ENCODE data around the gene LRPPRC.

The LRPPRC gene

DNA sequence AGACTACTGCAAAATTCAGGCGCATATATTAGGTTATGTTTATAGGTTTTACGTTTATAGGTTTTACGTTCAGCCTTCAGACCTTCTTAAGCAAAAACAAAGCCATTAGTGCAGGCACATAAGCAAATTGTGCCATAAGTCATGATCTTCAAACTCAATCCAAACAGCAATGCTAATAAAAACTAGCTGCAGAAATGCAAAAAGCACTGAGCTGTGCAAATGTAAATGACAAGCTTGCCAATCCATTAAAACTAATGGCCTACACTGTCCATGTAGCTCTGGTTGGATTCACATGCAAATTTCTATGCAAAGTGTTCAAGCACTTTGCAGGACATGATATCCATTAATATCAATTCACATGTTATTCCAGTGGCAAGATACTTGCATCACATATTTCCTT, 50.9 kb downstream of the LRPPRC start:
- Mint-ChIP-seq H3K36me3 (ENCODE audit: low read depth) (peaks cover 56% of the 10 kb centered on the region), H3K27me3 (ENCODE audit: low read depth, poor library complexity) (no peaks in the 10 kb centered on the region), H3K27ac (no peak overlapping the region), H3K4me1 (no peaks in the 10 kb centered on the region), H3K4me3 (no peak overlapping the region), H3K9me3 (no peaks in the 10 kb centered on the region)
- TF ChIP-seq CTCF (IDR thresholded peaks at IDR 0.05) = no peak
- DNase-seq = no peak

DNA sequence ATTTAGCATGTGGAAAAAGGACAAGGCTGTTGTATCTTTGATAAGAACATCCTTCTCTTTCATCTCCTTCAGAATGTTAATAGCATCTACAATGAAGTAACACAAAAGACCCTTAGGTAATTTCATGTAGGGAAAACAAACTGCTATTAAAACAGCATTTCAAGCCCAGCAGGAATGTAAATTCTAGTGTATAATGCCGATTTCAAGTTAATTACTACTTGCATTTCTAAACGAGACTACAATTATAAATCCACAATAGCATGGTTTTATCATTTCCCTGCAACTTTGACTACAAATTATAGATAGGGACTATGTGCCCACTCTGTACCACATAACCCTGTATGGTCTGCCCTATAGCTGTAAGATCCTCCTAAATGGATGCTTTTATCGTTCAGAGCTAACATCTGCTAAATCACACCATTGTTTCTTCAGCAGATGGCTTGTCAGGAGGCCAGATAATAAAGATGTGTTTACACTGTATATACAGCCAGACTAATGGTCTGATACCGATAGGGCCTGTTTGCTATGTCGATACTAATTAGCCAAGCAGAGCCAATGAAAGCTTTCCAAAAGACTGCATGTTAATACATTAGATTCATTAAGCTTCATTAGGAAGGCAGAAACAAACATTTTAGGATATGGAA, 51.9 kb downstream of the LRPPRC start:
- DNase-seq = no peak
- H3K27me3 Mint-ChIP-seq (ENCODE audit: low read depth, poor library complexity) = no peaks in the 10 kb centered on the region
- no peaks in the 10 kb centered on the region for H3K9me3 Mint-ChIP-seq
- H3K4me3 Mint-ChIP-seq = no peak overlapping the region
- H3K36me3 Mint-ChIP-seq (ENCODE audit: low read depth) = peaks cover 56% of the 10 kb centered on the region
- TF ChIP-seq CTCF (IDR thresholded peaks at IDR 0.05) = no peak
- no peak overlapping the region for H3K27ac Mint-ChIP-seq
- H3K4me1 Mint-ChIP-seq = no peaks in the 10 kb centered on the region

DNA sequence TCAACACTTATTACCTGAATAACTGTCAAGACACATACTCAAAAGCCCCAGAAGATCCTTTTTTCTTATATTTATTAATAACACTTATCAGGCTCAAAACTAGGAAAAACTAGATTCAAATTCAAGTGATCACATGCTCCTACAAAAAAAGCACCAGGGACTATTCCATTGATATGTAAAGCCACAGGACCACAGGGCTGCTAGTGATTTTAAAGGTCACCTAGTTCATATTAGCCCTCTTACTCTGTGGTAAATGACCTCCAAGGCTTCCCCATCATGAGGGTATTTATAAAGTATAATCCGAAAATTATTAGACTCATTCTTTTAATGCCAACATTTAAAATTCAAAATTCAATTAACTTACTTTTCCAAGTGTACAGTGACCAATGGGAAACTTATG, 52.5 kb downstream of the LRPPRC start:
- no peaks in the 10 kb centered on the region for H3K27me3 Mint-ChIP-seq (ENCODE audit: low read depth, poor library complexity)
- no peak for DNase-seq
- peaks cover 54% of the 10 kb centered on the region for H3K36me3 Mint-ChIP-seq (ENCODE audit: low read depth)
- H3K9me3 Mint-ChIP-seq = no peaks in the 10 kb centered on the region
- H3K27ac Mint-ChIP-seq = no peak overlapping the region
- no peaks in the 10 kb centered on the region for H3K4me1 Mint-ChIP-seq
- H3K4me3 Mint-ChIP-seq = no peak overlapping the region
- TF ChIP-seq CTCF (IDR thresholded peaks at IDR 0.05) = no peak

DNA sequence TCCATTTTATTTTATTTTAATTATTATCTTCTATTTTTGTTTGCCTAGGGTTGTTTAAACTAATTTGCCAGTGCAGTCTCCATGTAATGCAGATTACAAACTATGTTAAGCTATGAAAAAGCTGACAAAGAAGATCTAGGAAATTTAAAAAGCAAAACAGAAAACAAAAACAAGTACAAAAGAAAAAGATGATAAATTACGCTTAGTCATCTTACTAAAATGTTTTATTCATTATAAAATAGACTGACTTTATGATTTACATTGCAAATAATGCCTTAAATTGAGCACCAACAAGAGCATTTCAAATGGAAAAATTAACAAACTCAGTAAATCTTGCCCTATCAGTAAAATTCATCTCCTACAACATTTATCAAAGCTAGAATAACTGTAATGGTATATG, 52.9 kb downstream of the LRPPRC start:
- no peak overlapping the region for H3K4me3 Mint-ChIP-seq
- peaks cover 54% of the 10 kb centered on the region for H3K36me3 Mint-ChIP-seq (ENCODE audit: low read depth)
- DNase-seq = no peak
- H3K9me3 Mint-ChIP-seq = no peaks in the 10 kb centered on the region
- no peaks in the 10 kb centered on the region for H3K27me3 Mint-ChIP-seq (ENCODE audit: low read depth, poor library complexity)
- TF ChIP-seq CTCF (IDR thresholded peaks at IDR 0.05) = no peak
- no peak overlapping the region for H3K27ac Mint-ChIP-seq
- H3K4me1 Mint-ChIP-seq = no peaks in the 10 kb centered on the region

GRCh38 chr2:43941966-43942365, 53.8 kb downstream of the LRPPRC start:
- no peaks in the 10 kb centered on the region for H3K4me1 Mint-ChIP-seq
- H3K9me3 Mint-ChIP-seq = no peaks in the 10 kb centered on the region

More at GRCh38 chr2:43941966-43942365, 53.8 kb downstream of the LRPPRC start:
- Mint-ChIP-seq H3K27me3 (ENCODE audit: low read depth, poor library complexity) (no peaks in the 10 kb centered on the region), H3K36me3 (ENCODE audit: low read depth) (peaks cover 49% of the 10 kb centered on the region), H3K4me3 (no peak overlapping the region), H3K27ac (no peak overlapping the region)
- no peak for TF ChIP-seq CTCF (IDR thresholded peaks at IDR 0.05)
- DNase-seq = no peak
